ENCODE data around the gene WDR18.

Gene WDR18

DNA sequence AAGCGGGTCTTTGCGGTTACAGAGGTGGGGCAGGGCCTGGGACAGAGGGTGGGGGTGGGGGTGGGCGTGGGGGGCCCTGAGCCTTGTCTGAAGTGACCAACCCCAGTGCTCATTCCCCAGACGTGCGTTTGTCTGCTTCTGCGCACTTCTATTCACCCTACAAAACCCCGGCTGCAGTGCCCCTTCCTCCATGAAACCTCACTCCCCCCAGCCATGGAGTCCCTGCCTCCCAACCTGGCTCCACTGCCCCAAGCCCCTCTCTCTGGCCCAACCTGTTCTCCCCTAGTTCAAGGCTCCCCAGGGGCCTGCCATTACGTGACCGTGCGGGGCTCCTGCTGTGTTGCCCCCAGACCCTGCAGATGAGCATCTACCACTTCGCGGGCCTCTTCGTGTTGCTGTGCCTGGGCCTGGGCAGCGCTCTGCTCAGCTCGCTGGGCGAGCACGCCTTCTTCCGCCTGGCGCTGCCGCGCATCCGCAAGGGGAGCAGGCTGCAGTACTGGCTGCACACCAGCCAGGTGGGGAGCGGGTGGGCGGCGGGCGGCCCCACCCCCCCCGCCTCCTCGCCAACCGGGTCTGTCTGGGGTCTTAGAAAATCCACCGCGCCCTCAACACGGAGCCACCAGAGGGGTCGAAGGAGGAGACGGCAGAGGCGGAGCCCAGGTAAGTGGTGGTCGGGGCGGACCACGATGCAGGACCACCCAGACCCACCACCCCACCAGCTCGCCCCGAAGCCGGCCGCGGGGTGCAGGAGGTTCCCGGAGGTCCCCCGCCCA is 24.3 kb downstream of the WDR18 start:
- DNase-seq (ENCODE audit: low spot score) = no peak

DNA sequence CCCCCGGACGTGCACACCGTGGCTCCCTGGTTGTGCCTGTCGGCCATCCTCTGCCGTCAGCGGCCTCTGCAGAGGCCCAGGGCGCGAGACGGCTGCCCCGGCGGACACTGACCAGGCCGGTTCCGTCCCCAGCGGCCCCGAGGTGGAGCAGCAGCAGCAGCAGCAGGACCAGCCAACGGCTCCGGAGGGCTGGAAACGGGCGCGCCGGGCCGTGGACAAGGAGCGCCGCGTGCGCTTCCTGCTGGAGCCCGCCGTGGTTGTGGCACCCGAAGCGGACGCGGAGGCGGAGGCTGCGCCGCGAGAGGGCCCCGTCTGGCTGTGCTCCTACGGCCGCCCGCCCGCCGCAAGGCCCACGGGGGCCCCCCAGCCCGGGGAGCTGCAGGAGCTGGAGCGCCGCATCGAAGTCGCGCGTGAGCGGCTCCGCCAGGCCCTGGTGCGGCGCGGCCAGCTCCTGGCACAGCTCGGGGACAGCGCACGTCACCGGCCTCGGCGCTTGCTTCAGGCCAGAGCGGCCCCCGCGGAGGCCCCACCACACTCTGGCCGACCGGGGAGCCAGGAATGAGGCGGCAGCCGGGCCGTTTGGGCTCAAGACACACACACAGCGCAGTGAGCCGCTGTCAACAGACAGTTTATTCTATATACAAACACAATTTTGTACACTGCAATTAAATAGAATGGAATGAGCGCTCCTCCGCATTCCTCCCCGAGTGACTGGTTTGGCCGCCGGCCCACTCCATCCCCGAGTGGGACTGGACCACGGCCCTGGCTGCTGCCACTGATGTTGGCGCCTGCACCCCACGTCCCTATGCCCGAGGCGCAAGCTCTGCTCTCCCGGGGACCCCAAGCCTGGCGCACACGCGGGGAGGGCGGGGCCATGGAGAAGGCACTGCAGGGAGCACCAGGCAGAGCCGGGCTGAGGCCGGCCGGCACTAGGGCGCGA is 25.2 kb downstream of the WDR18 start:
- DNase-seq (ENCODE audit: low spot score) = no peak

DNA sequence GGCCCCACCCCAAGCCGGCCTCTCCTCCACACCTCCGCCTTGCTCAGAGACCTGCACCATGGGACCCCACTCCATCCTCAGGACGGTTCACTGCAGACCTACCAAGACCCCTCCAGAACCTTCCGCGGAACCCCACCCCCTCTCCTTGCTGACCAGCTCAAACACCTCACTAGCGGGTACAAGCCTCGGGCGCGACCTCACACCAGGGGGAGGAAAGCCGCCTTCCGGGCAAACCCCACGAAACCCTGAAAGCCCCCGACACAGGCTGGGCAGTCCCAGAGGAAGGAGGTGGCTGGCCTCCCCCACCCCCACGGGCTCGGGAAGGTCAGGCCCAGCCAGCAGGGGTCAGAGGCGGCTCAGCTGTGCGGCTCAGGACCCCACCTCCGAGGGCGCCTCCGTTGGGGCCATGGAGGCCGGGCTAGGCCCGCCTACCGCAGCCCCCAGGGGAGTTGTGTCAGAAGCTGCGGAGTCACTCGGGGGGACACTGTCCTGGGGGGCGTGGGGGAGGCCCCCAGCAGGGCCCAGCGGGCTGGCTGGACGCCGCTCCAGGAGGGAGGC is 25.9 kb downstream of the WDR18 start:
- DNase-seq (ENCODE audit: low spot score) = no peak

DNA sequence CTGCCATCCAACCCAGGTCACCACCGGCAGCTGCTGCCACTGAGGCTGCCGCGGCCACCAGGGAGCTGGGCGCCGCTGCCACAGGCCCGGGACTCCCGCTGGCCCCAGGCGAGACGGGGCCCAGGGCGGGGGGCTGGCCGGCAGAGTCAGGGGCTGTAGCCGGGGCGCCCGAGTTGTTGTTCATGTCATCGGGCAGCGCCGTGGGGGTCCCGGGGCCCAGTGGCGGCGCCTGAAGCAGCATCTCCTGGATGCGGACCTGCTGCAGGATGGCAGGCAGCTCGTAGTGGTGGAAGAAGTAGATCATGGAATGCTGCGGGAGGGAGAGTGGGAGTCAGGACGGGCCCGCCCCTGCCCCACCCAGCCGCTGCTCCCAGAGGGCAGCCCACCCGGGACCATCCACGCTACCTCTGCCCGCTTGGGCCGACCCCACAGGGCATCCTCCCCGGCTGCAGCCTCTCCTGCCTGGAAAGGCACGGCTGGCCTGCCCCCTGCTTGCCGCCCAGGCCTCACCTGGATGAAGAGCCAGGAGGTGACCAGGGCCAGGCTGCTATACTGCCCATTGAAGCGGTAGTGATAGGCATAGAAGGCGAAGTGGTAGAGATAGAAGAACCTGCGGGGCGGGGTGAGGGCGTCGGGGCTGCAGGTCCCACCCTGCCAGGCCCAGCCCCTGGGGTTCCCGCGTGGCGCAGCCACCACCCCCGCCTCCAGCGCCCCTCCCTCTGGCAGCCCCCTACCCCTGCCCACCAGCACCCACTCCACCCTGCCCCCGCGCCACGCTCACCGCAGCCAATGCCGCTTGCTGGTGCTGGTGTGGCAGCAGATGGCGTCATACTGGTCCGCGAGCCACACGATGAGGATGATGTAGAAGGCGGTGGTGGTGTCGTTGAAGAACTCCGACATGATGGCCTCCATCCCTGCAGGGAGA is 26.7 kb downstream of the WDR18 start:
- DNase-seq (ENCODE audit: low spot score) = no peak

DNA sequence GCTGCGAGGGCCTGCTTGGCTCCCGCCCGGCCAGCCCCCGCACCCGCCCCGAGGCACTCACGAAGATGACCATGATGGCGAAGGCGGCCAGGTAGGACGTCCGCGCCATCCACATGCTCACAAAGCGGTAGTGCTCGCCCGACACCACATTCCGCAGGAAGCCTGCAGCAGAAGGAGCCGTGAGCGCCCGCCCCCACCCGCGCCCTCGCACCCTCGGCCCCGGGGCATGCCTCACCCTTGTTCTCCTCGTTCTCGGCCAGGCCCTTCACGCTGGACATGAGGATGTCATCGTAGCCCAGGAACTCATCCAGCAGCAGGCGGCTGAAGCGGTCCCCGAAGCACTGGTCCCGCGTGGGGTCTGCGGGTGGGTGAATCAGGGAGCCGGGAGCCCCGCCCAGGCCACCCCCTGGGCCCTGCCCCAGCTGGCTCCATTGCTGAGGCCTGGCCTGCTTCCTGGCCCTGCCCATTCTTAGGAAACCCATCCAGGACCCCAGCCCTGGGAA is 27.7 kb downstream of the WDR18 start:
- no peak for DNase-seq (ENCODE audit: low spot score)

DNA sequence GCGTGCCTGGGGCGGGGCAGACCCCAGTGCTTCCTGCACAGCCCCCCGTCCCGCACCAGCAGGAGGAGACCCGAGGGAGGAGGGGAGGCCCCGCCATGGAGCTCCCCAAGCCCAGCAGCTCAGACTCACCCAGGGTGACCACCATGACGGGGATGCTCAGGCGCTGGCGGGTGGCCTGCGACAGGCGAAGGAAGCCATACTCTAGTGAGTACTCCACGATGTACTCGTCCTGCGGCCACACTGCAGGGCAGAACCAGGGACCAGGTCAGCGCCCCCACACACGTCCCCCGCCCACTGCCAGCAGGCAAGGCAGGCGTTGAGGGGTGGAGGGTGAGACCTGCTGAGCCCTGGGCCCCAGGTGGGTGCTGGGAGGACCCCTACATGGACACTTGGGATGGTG is 28.2 kb downstream of the WDR18 start:
- no peak for DNase-seq (ENCODE audit: low spot score)

DNA sequence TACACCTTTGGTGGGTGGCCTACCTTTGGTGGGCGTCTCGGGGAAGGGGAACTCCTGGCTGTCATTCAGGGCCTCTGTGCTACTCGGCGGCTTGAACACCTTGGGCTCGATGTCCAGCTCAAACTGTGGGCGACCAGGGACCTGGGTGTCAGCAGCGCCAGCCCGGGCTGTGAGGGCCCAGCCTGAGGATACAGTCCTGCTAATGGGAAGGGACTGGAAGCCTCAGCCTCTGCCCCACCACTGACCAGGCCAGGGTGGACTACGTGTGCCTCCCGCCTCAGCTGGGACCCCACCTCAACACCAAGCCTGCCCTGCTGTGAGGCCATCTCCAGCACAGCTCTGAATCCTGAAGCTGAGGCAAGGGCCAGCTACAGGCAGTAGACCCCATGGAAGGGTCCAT is 29.1 kb downstream of the WDR18 start:
- DNase-seq (ENCODE audit: low spot score) = no peak

DNA sequence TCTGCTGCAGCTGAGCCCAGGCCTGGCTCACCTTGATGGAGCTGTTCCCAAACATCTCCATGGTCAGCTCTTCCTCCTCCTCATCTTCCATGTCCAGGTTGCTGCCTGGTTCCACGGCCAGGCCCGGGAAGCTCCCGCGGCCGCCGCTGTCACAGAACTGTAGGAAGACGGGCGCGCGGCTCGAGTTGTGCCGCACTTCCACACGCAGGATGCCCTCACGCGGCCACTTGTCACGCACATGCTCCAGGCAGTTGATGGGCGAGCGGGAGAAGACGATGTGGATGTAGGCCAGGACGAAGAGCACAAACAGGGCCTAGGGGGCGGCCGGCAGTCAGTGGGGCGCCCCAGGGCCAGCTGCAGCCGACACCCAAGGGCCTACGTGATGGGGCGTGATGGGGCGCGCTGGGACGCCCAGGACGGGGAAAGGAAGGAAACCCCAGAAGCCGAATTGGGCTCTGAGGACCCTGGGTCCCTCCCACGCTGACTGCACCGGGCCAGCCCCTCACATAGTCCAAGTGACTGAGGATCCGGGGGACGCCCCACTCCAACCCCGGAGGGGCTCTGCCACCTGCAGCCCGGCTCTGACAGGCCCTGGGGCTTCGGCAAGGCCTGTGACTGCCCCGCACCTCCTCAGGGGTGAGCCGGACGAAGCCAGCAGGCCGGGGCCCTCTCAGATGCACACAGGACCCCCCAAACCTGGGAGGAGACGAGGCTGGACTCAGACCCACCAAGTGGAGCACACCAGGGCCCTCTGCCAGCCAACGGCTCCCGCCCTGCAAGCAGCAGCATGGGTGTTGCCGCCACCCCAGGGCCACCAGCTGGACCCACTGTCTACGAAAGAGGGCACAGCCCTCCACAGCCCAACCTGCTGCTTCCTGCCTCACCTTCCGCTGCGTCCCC is 30.3 kb downstream of the WDR18 start:
- DNase-seq (ENCODE audit: low spot score) = no peak

DNA sequence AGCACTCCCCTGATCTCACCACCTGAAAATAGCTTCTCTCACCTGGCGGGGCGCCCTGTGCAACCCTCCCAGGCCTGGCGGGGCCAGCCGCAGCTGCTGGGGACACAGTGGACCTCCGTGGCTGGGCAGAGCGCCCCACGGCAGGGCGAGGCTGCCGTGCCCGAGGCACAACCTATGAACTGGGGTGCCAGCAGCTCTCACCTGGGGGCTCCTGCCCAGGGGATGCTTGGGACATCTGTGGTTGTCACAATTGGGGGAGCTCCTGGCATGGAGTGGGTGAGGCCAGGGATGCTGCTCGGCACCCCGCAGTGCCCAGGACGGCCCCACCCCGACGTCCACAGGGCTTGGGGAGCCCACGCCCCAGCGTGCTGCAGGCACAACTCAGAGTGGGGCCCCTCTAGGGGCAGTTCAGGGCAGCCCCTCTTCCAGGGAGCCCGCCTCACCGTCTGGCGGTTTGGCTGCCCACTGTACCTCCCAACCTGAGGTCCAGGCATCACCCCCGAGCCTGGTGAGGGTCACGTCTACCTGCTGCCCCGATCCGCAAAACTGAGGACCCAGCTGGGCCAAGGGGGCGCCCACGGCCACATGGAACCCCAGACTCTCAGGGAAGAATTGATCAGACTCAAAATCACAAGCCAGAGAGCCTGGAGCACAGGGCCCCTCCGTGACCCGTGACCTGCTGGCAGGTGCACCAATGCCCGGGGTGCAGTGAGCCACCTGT is 31.1 kb downstream of the WDR18 start:
- no peak for DNase-seq (ENCODE audit: low spot score)

DNA sequence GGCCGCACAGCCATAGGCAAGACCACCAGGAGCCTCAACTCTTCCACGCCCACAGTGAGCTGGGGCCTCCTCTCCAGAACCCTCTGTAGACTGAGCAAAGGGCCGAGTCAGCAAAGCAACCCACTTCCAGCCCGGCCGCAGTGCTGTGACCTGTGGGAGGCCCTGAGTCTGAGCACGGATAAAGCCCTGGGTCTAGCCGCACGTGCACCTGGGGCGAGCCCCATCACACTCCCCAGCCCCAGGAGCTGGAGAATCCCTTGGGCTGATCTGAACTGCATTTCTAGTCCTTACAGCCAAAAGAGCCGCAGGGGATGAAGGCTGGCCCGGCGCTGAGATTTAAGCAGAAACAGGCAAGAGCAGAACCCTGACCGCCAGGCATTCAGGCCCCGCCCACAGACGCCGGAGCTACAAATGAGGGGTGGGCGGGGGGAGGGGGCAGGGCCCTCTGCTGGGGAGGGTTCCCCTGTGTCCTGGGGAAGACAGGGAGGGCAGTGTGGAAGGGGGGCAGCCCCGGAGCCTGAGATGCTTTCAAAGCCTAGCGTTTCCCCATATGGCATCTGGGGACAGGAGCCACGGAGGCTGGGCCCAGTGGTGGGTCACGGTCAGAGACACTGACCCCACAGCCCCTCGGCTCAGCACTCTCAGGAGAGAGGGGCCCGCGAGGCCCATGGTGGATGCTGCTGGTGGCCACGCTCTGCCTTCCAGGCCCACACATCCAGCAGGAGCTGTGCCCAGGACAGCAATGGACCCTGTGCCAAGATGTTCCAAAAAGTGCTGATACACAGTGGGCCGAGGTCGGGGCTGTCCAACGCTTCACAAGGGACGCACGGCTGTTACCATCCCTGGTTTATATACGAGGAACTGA is 31.9 kb downstream of the WDR18 start:
- DNase-seq (ENCODE audit: low spot score) = no peak

DNA sequence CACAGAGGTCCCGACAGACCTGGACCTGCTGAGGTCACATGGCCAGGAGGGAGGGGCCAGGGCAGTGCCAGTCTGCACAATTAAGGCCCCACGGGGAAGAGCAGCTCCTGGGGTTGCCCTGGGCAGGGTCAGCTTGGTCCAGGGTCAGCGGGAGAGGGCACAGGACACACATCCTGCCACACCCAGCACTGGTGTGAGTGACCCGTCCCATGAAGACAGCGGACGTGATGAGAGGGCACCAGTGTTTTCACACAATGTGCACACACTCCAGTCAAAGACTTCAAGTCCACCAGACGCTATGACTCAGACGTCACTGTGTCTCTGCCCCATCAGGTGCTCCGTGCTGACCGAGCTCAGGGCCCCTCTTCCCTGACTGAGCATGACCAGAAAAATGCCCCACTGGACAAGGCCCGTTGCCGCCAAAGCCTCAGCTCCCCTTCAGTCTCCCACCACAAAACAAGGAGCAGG is 32.5 kb downstream of the WDR18 start:
- DNase-seq (ENCODE audit: low spot score) = no peak

DNA sequence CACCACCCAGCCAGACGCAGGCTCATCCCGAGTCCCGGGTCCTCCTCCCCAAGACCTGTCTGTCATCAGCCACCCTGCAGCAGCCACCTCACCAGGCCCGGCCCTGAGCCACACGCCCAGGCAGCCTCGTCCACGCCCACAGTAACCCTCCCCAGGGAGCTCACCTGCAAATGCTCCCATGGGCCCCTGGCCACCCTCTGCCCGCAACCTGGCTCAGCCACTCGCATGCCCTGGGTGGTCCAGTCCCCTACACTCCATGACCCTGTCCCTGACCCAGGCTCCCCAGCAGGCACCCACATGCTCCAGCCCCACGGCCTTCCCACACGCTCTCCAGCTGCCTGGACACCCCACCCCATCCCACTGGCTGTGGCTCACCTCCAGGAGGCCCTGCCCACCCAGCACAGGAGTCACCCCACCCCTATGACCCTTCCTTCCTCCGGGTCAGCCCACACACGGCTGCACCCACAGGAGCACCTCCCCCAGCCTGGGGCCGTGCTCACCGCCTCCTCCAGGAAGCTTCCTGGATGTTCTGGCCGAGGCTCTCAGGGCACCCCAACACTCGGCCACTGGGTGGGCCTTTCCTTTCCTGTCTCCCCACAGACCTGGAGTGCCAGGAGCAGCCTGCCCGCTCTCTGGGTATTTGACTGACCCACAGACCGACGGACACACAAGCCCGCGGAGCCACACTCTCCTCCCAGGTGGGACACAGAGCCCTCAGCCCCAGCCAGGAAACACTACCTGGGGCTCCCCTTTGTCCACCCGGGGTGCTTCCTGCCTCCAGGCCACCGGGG is 33.2 kb downstream of the WDR18 start:
- no peak for DNase-seq (ENCODE audit: low spot score)

DNA sequence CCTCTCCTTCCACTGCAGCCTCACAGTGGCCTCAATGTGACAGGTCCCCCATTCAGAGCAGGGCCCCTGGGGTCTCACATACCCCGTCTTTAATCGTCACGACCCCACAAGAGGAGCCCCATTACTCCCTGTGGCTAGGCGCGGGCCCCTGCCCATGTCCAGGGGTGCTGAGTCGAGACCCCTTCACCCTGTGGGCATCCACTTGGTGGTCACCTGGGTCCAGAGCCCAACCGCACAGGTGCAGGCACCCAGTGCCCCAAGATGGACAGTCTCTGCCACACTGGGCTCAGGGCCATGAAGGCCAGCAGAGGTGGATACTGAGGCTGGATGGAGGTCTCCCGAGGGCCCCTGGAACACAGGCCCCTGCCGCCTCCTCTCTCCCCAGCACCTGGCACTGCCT is 33.8 kb downstream of the WDR18 start:
- no peak for DNase-seq (ENCODE audit: low spot score)

DNA sequence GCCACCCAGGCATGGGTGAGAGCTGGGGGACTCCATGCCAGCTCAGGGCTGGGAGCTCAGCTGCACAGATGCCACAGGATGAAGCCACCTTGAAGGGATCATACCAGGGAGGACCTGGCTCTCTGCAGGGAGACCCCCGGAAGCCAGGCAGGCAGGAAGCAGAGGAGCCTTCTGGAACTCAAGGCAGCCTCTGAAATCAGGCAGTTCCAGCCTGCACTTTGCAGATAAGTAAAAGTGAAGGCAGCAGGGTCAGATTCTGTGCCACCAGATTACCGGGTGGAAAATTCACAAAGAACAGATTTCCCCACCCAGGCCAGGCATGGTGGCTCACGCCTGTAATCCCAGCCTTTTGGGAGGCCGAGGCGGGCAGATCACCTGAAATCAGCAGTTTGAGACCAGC is 34.2 kb downstream of the WDR18 start:
- DNase-seq (ENCODE audit: low spot score) = no peak

DNA sequence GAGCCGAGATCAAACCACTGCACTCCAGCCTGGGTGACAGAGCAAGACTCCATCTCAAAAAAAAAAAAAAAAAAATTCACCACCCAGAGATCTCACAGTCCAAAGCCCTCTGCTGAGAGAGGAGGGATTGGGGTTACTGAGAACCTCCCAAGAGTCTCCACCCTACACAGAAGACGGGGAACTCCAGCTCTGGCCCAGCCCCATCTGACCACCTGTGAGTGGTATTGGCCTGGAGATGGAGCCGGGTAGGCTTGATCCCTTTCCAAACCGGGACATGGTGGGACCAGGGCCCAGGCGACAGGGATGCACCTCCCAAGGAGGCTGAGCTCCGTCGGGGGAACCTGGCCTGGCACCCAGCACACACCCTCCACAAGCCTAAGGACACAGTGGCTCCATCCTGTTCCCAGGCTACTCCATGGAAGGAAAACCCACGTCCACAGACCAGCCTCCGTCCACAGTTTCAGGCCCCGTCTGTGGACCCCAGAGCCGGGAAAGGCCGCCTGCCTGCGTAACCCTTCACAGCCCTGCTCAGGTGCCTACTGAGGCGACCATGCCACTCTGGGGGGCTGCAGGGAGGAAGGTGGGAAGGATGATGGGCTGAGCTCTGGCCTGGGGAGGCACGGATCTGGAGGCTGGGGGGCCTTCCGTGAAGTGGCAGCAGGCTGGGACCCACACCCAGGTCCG is 34.9 kb downstream of the WDR18 start:
- no peak for DNase-seq (ENCODE audit: low spot score)

DNA sequence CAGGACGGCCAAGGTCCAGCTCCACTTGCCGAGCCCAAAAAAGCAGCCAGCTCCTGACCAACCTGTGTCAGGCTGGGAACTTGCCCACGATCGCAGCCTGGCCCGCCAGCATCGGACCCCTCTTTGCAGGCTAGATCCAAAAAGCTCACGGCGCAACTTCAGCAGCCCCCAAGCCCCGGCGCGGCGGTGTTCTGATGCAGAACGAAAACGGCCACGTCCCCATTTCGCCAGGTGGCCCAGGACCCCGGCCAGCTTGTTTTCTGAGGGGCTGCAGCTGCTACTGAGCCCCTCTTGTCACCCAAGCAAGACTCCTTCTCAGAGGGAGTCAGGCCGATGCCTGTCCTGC is 35.4 kb downstream of the WDR18 start:
- DNase-seq (ENCODE audit: low spot score) = no peak
